ENCODE measurements around the gene PRXL2B.

PRXL2B gene, protein sequence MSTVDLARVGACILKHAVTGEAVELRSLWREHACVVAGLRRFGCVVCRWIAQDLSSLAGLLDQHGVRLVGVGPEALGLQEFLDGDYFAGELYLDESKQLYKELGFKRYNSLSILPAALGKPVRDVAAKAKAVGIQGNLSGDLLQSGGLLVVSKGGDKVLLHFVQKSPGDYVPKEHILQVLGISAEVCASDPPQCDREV

GRCh38 chr1:2586154-2587070 lies at the start of gene PRXL2B:
Gene PRXL2B (plus strand): TSS chr1:2586777. CDS start chr1:2586886, 109 bp downstream.
- H3K4me3 ChIP-seq (ENCODE audit: low read depth, low read length), result peak within 1 kb of the TSS; percentile 79
- no peak for TF ChIP-seq CTCF (IDR thresholded peaks at IDR 0.05; ENCODE audit: borderline replicate concordance, insufficient read depth, low read depth, low read length)

- H3K4me3 ChIP-seq (ENCODE audit: low read depth, low read length), result no peak overlapping the region
- no peak for TF ChIP-seq CTCF (IDR thresholded peaks at IDR 0.05; ENCODE audit: borderline replicate concordance, insufficient read depth, low read depth, low read length)
Measured at GRCh38 chr1:2537784-2538115, 48.8 kb upstream of the PRXL2B start.

DNA sequence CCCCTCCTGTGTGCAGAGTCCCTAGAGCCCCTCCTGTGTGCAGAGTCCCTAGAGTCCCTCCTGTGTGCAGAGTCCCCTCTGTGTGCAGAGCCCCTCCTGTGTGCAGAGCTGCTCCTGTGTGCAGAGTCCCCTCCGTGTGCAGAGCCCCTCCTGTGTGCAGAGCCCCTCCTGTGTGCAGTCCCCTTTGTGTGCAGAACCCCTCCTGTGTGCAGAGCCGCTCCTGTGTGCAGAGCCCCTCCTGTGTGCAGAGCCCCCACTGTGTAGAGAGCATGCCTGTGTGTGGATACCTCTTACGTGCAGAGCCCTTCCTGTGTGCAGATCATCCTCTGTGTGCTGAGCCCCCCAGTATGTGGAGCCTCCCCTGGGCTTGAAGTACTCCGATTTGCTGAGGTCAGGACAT lies 48.2 kb upstream of the PRXL2B start:
- no peak for TF ChIP-seq CTCF (IDR thresholded peaks at IDR 0.05; ENCODE audit: borderline replicate concordance, insufficient read depth, low read depth, low read length)
- no peak overlapping the region for H3K4me3 ChIP-seq (ENCODE audit: low read depth, low read length)

- no peak overlapping the region for H3K4me3 ChIP-seq (ENCODE audit: low read depth, low read length)
- no peak for TF ChIP-seq CTCF (IDR thresholded peaks at IDR 0.05; ENCODE audit: borderline replicate concordance, insufficient read depth, low read depth, low read length)
Measured at GRCh38 chr1:2538872-2539271, 47.7 kb upstream of the PRXL2B start.

- H3K4me3 ChIP-seq (ENCODE audit: low read depth, low read length), result no peak overlapping the region
- TF ChIP-seq CTCF (IDR thresholded peaks at IDR 0.05; ENCODE audit: borderline replicate concordance, insufficient read depth, low read depth, low read length), result peak; percentile 54
Measured at GRCh38 chr1:2539312-2539907, 47.2 kb upstream of the PRXL2B start.

- no peak overlapping the region for H3K4me3 ChIP-seq (ENCODE audit: low read depth, low read length)
- no peak for TF ChIP-seq CTCF (IDR thresholded peaks at IDR 0.05; ENCODE audit: borderline replicate concordance, insufficient read depth, low read depth, low read length)
Measured at GRCh38 chr1:2540816-2541492, 45.6 kb upstream of the PRXL2B start.

Measured in GM12875 (cell line).